ENCODE results near the gene HSPA1L.

DNA sequence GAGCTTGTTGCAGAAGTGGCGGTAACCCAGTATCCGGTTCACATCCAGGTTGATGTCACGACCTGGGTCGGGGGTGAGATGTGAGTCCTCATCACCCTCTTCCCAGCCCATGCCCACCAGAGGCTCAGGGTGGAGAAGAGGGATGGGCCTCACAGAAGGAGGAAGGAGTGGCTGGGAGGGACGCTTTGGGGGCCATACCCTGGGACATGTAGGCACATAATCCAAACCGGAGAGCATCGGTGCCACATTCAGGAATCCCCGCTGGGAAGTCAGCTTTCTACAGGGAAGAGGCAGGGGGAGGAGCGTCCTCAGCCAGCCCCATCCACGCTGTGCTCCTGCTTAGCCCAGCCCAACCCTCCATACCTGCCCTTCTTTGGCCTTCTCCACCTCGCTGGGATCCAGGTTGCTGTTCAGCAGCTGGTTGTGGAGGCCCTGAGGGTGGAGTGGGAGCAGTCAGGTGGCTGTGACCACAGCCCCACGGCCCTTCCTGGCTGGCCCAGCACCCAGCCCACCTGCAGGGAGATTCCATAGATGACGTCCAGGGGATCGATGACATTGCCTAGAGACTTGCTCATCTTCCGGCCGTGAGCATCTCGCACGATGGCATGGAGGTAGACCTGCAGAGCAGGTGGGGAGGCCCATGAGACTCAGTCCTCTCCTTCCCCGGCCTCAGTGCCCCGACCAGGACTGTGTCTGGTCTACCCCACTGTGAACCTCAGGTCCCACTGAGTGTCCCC is 34.4 kb downstream of the HSPA1L start:
- TF ChIP-seq GATAD2B (conservative IDR thresholded peaks at IDR 0.05; ENCODE audit: low read depth) (no peak), EZH2 (IDR thresholded peaks at IDR 0.05; ENCODE audit: borderline replicate concordance, control insufficient read depth, low read depth, low read length) (no peak), BCL11A (IDR thresholded peaks at IDR 0.05; ENCODE audit: low read depth, low read length) (no peak), SREBF1 (IDR thresholded peaks at IDR 0.05; ENCODE audit: low read length) (no peak), BRCA1 (IDR thresholded peaks at IDR 0.05; ENCODE audit: low read depth, low read length) (no peak), EGR1 (IDR thresholded peaks at IDR 0.05; ENCODE audit: borderline replicate concordance in 1 of 2, low read depth in 2 of 2, low read length in 2 of 2) (no peak), POLR2A (IDR thresholded peaks at IDR 0.05; ENCODE audit: low read depth, low read length) (peak; percentile 26; the same call in 1 of the 2 replicates), EP300 (IDR thresholded peaks at IDR 0.05; ENCODE audit: borderline replicate concordance in 1 of 2, control insufficient read depth in 1 of 2, low read depth in 2 of 2, low read length in 2 of 2) (no peak), RCOR1 (conservative IDR thresholded peaks at IDR 0.05; ENCODE audit: low read depth, low read length) (no peak), ATF3 (IDR thresholded peaks at IDR 0.05; ENCODE audit: borderline replicate concordance, extremely low read depth, low read depth, low read length) (no peak), RBBP5 (conservative IDR thresholded peaks at IDR 0.05) (no peak), POLR2AphosphoS2 (IDR thresholded peaks at IDR 0.05; ENCODE audit: low read depth, low read length) (no peak)
- TF ChIP-seq, protein P1, sequence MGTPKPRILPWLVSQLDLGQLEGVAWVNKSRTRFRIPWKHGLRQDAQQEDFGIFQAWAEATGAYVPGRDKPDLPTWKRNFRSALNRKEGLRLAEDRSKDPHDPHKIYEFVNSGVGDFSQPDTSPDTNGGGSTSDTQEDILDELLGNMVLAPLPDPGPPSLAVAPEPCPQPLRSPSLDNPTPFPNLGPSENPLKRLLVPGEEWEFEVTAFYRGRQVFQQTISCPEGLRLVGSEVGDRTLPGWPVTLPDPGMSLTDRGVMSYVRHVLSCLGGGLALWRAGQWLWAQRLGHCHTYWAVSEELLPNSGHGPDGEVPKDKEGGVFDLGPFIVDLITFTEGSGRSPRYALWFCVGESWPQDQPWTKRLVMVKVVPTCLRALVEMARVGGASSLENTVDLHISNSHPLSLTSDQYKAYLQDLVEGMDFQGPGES (IDR thresholded peaks at IDR 0.05): no peak

All from GM12878 (cell line).